Measurements from ENCODE around the gene NSMF.
"Not testable (repeated sequence)": the region's sequence is repeated elsewhere in the genome, so short reads cannot be mapped to it uniquely, and the experiment has no call there.

The NSMF gene

GRCh38 chr9:137474271-137474670 lies 15.1 kb upstream of the NSMF start:
- no peak for DNase-seq

DNA sequence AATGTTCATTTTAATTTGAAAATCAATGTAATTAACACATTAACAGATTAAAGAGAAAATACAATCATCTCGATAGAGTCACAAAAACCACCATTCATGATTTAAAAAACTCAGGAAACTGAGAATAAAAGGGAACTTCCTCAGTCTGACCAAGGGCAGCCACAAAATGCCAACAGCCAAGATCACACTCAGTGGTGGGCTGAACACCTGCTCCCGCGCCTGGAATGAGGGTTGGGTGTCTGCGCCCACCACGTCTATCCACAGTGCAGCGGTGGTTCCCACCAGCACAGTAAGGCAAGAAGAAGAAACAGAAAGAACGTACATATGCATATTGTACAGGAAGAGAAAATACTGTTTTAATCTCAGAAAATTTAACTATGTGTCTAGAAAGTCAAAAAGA lies 11.7 kb upstream of the NSMF start:
- no peak for DNase-seq

GRCh38 chr9:137467896-137468295 lies 8.8 kb upstream of the NSMF start:
- DNase-seq = no peak

GRCh38 chr9:137467161-137467581 lies 8.0 kb upstream of the NSMF start:
- no peak for DNase-seq

GRCh38 chr9:137466389-137467085 lies 7.4 kb upstream of the NSMF start:
- not testable (repeated sequence) for DNase-seq

- DNase-seq = no peak
Measured at GRCh38 chr9:137465720-137466388, 6.7 kb upstream of the NSMF start.

- no peak for DNase-seq
Measured at GRCh38 chr9:137465000-137465719, 6.0 kb upstream of the NSMF start.

GRCh38 chr9:137464291-137464999 lies 5.3 kb upstream of the NSMF start:
- no peak for DNase-seq

GRCh38 chr9:137463931-137464290 lies 4.8 kb upstream of the NSMF start:
- DNase-seq = no peak

DNA sequence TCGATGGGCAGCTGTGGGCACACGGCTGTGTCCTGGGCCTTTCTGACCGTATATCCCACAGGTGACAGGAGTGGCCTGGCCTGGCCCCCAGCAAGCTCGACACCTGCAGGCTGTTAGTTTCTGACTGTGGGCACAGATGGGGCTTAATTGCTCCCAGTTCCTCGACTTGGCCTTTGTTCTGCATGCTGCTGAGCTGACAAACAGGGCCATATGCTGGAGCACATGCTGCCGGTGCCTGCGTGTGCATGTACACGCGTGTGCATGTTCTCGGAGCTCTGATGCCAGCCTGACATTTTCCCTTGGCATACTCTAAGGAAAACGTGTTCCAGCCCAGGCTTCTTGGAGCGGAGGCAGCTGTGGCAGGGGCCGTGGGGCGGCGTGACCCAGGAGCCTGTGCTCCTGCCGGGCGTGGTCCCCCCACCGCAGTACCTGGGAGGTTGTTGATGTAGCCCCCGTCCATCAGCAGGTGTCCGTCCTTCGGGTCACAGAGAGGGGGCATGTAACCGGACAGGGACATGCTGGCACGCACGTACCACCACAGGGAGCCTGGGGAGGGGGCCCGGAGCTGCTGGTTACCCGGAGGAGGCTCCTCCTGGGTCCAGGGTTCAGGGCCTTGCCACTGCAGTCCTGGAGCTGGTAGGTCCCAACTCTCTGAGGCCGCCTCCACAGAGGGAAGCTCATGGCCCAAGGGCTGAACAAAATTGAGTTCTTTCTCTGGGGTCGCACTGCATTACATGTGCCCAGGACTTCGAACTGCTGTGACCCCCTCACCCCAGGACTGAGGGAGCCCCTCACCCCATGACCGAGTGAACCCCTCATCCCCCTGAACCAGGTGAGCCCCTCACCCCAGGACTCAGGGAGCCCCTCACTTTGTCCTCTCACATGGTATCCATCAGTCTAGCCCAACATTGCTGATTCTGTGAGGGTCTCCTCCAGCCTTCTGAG lies 4.1 kb upstream of the NSMF start:
- DNase-seq = no peak

DNA sequence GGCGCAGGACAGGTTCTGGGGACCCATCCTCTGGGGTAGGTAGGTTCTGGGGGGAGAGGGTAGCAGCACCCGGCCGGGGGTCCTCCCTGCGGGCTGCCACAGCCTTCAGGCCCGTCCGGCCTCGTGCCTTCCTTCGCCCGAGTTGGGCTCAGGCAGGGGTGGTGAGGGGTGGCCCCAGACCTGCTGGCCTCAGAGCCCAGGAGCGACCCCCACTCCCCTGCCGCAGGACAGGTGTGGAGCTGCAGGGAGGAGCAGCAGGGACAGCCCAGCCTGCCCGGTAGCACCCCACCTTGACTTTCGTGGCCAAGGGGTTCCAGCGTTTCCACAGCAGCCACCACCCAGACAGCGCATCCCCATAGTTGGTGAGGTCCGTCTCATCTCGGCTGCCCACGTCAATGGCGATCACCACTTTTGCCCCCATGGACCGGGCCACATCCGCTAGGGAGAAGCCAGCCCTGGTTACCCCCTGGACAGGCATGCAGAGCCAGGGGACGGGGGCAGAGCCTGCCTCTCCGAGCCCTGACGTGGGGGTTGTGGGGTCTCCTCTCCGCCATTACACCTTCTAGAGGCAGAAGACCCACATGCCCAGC lies 3.4 kb upstream of the NSMF start:
- DNase-seq = no peak

DNA sequence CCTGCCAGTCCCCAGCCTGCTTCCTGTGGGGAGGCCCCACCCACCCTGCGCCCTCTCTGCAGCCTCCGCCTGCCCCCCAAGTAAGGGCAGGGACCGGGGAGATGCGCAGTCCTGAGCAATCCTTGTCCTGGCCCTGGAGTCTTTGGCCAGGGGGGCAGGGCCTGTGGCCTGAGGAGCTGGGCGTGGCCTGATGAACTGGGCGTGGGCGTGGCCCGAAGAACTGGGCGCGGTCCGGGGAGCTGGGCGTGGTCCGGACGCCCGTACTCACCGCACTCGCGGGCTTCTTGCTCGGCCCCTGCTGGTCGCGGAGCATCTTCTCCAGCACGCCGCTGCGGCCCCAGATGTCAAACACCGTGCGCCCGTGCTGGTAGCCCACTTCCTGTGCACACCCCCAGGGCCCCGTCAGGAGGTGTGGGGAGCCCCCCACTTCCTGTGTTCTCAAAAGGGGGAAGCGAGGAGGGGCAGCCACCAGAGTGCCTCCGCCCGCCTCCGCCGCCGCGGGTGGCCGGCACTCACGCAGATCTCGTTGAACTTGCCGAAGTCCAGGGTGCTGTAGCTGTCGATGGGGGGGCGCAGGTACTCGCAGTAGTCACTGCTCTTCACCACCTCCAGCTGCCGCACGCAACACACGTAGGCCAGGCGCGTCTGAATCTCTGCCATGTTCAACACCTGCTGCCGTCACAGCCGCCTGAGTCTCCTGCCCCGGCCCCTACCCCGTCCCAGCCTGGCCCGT lies 2.7 kb upstream of the NSMF start:
- DNase-seq = no peak

DNA sequence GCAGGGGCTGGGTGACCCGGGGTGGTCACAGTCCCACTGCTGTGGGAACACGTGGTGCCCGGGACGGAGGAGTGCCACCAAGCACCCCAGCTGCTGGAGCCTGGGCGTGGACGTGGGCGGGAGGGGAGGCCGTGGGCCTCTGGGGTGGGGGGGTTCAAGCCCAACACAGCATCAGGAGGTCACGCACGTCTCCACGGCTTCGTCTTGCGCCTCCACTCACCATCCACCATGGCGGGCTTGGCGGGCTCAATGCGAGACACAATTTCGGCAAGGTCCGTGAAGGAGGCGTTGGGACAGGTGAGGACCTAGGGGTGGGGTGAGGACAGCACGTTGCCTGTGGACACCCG lies 2.2 kb upstream of the NSMF start:
- no peak for DNase-seq

GRCh38 chr9:137460363-137461315 lies 1.5 kb upstream of the NSMF start:
- DNase-seq = no peak

GRCh38 chr9:137459601-137460362 lies 648 bp upstream of the NSMF start:
- no peak for DNase-seq

- no peak for DNase-seq
Measured at GRCh38 chr9:137458194-137459151, 661 bp downstream of the NSMF start.

- DNase-seq = no peak
Measured at GRCh38 chr9:137457406-137458193, 1.5 kb downstream of the NSMF start.
